Naive thymus-derived CD4-positive, alpha-beta T cell (primary cell): ENCODE data around the gene BRF1. TPM values are rescaled to one million over a fixed set of nuclear protein-coding genes. Genes with fewer than 3 reads are reported as not detected.
A peak's percentile ranks its signal among the peaks of the same experiment; 100 is the strongest.

ENCODE experiments used
- ATAC-seq: fragments of 150-1000 bp; cut with Tn5 transposase; 2 replicates; pipeline ENCODE4 v1.10.0; 2021; ENCODE audit warnings: mild to moderate bottlenecking, moderate library complexity
- CTCF ChIA-PET: fragments of 350-600 bp; sonication (Branson Sonifier 250); formaldehyde crosslinking; loops from one replicate; lab custom pipeline; 2021; ENCODE audit warnings: antibody characterized with exemption; lab: Charles Lee
- POLR2A ChIA-PET: fragments of 350-600 bp; sonication (Branson Sonifier 250); formaldehyde crosslinking; loops from one replicate; lab custom pipeline; 2021; ENCODE audit warnings: antibody characterized with exemption, inconsistent platforms; lab: Charles Lee
- DNase-seq, 9 donors: peaks; one replicate each; pipeline versions ENCODE4 v3.0.0 to v3.0.0-alpha.2; 2020 to 2022; ENCODE audit warnings: mixed read lengths in 1 of 9
- H3K27ac ChIP-seq: one replicate; pipeline ENCODE4 v1.7.0; 2013; ENCODE audit warnings: mild to moderate bottlenecking, low read depth, low read length, moderate library complexity
- H3K27me3 ChIP-seq, 2 donors: one replicate each; pipeline ENCODE4 v1.7.0; 2013; ENCODE audit warnings: low read length in 2 of 2, mild to moderate bottlenecking in 2 of 2, moderate library complexity in 2 of 2; ENCODE audit not compliant: control insufficient read depth in 2 of 2, insufficient read depth in 2 of 2
- H3K36me3 ChIP-seq, 3 experiments: 1 replicate in 2 of 3; 2 replicates in 1 of 3; pipeline ENCODE4 v1.7.0; 2013; ENCODE audit warnings: low read length in 3 of 3, mild to moderate bottlenecking in 3 of 3, moderate library complexity in 1 of 3; ENCODE audit not compliant: insufficient read depth in 3 of 3, control insufficient read depth in 2 of 3
- H3K4me1 ChIP-seq, 2 donors: one replicate each; pipeline ENCODE4 v1.7.0; 2013; ENCODE audit warnings: low read length in 2 of 2, mild to moderate bottlenecking in 2 of 2, moderate library complexity in 1 of 2; ENCODE audit not compliant: control insufficient read depth in 2 of 2, insufficient read depth in 2 of 2
- H3K4me3 ChIP-seq: 2 replicates; pipeline ENCODE4 v1.7.0; 2013; ENCODE audit warnings: mild to moderate bottlenecking, low read length
- H3K9me3 ChIP-seq, 3 experiments: 1 replicate in 2 of 3; 2 replicates in 1 of 3; pipeline ENCODE4 v1.7.0; 2013; ENCODE audit warnings: low read length in 3 of 3; ENCODE audit not compliant: control insufficient read depth in 2 of 3
- H3K27ac Mint-ChIP-seq, 9 donors: one replicate each; pipeline ENCODE4 v1.8.0; 2020 to 2022; ENCODE audit warnings: mixed read lengths in 9 of 9, mild to moderate bottlenecking in 8 of 9, moderate library complexity in 5 of 9, inconsistent platforms in 2 of 9
- H3K27me3 Mint-ChIP-seq, 5 donors: one replicate each; pipeline ENCODE4 v1.8.0; 2021 to 2022; ENCODE audit warnings: mixed read lengths in 5 of 5, mild to moderate bottlenecking in 1 of 5
- H3K36me3 Mint-ChIP-seq, 5 donors: one replicate each; pipeline ENCODE4 v1.8.0; 2020 to 2022; ENCODE audit warnings: mixed read lengths in 5 of 5, mild to moderate bottlenecking in 3 of 5, inconsistent platforms in 1 of 5
- H3K4me1 Mint-ChIP-seq, 7 donors: one replicate each; pipeline ENCODE4 v1.8.0; 2020 to 2022; ENCODE audit warnings: mixed read lengths in 7 of 7, mild to moderate bottlenecking in 3 of 7, inconsistent platforms in 1 of 7
- H3K4me3 Mint-ChIP-seq, 10 donors: one replicate each; pipeline ENCODE4 v1.8.0; 2020 to 2022; ENCODE audit warnings: mild to moderate bottlenecking in 10 of 10, mixed read lengths in 10 of 10, moderate library complexity in 6 of 10, inconsistent platforms in 2 of 10
- H3K9me3 Mint-ChIP-seq, 11 donors: one replicate each; pipeline ENCODE4 v1.8.0; 2020 to 2022; ENCODE audit warnings: mixed read lengths in 11 of 11, mild to moderate bottlenecking in 4 of 11, inconsistent platforms in 1 of 11, moderate library complexity in 1 of 11
- intact Hi-C, 2 donors: fragments of 100-400 bp; cut with micrococcal nuclease; formaldehyde crosslinking; loops; one replicate each; pipeline ENCODE4 v1.15.1; 2023
- polyA plus RNA-seq, 2 donors: library from polyadenylated mRNA; unstranded; fragments of 300-500 nt; fragmentation: Illumina TruSeq; gene quantifications; one replicate each; pipeline ENCODE4 v1.2.3, GENCODE V29; 2021
- total RNA-seq, 6 experiments: library from RNA in 5 of 6; stranded (reverse) in 5 of 6; gene quantifications; 1 replicate in 5 of 6; 2 replicates in 1 of 6; pipeline ENCODE4 v1.2.3 and lab custom pipeline; 2021 to 2026

Gene BRF1
- total and polyA plus RNA-seq, 7 experiments from 2014 or later: 7.1 to 75.7 (median 60.2) TPM

- CTCF ChIA-PET: no interaction called here
- Mint-ChIP-seq H3K9me3 (peaks cover 0 to under 1% (median 0%) of the 10 kb centered on the region in 11 donors), H3K27ac (peak overlapping the region in 1 of 9 donors; percentile 31), H3K4me1 (peaks cover 0 to 4% (median 1%) of the 10 kb centered on the region in 7 donors), H3K36me3 (peaks cover 6 to 38% (median 9%) of the 10 kb centered on the region in 5 donors), H3K27me3 (no peaks in the 10 kb centered on the region), H3K4me3 (no peak overlapping the region)
- Histone ChIP-seq H3K9me3 (no peaks in the 10 kb centered on the region), H3K27me3 (no peaks in the 10 kb centered on the region), H3K36me3 (peaks cover 0 to 87% (median 12%) of the 10 kb centered on the region in 3 experiments), H3K4me3 (no peak overlapping the region), H3K27ac (no peak overlapping the region), H3K4me1 (no peaks in the 10 kb centered on the region)
- POLR2A ChIA-PET: no interaction called here
- DNase-seq (no peak), ATAC-seq (no peak)
- intact Hi-C loops: no loop called here
Measured at GRCh38 chr14:105220699-105221597, 79.9 kb downstream of the BRF1 start.

- intact Hi-C loops: no loop called here
Measured at GRCh38 chr14:105219753-105220152, 81.0 kb downstream of the BRF1 start.

GRCh38 chr14:105219043-105219612 is 81.7 kb downstream of the BRF1 start:
- no peak for DNase-seq
- Mint-ChIP-seq H3K27me3 (no peaks in the 10 kb centered on the region), H3K27ac (no peak overlapping the region), H3K4me3 (no peak overlapping the region), H3K36me3 (peaks cover 7 to 49% (median 16%) of the 10 kb centered on the region in 5 donors), H3K9me3 (peaks cover 0 to 7% (median 0%) of the 10 kb centered on the region in 11 donors), H3K4me1 (peaks cover 0 to 10% (median 3%) of the 10 kb centered on the region in 7 donors)
- Histone ChIP-seq H3K36me3 (peaks cover 0 to 81% (median 12%) of the 10 kb centered on the region in 3 experiments), H3K27ac (no peak overlapping the region), H3K4me3 (no peak overlapping the region), H3K4me1 (no peaks in the 10 kb centered on the region), H3K27me3 (no peaks in the 10 kb centered on the region), H3K9me3 (no peaks in the 10 kb centered on the region)
- CTCF ChIA-PET: no interaction called here
- intact Hi-C loops: no loop called here
- POLR2A ChIA-PET: no interaction called here
- no peak for ATAC-seq

More at GRCh38 chr14:105219753-105220152, 81.0 kb downstream of the BRF1 start:
- ChIA-PET POLR2A (no interaction called here), CTCF (interaction anchor here (0.7 kb wide), 1 partner anchor 153 kb away, joined by 3 read pairs; no protein-coding TSS in a partner anchor)
- Histone ChIP-seq H3K4me1 (no peaks in the 10 kb centered on the region), H3K4me3 (no peak overlapping the region), H3K9me3 (no peaks in the 10 kb centered on the region), H3K27me3 (no peaks in the 10 kb centered on the region), H3K27ac (no peak overlapping the region), H3K36me3 (peaks cover 0 to 81% (median 12%) of the 10 kb centered on the region in 3 experiments)
- H3K27me3 Mint-ChIP-seq: no peaks in the 10 kb centered on the region
- ATAC-seq: no peak
- peaks cover 0 to 7% (median 0%) of the 10 kb centered on the region in 11 donors for H3K9me3 Mint-ChIP-seq
- H3K36me3 Mint-ChIP-seq: peaks cover 7 to 49% (median 16%) of the 10 kb centered on the region in 5 donors
- no peak for DNase-seq
- no peak overlapping the region for H3K27ac Mint-ChIP-seq
- H3K4me3 Mint-ChIP-seq: no peak overlapping the region
- peaks cover 0 to 10% (median 3%) of the 10 kb centered on the region in 7 donors for H3K4me1 Mint-ChIP-seq

- Mint-ChIP-seq H3K36me3 (peaks cover 7 to 44% (median 16%) of the 10 kb centered on the region in 5 donors), H3K4me3 (no peak overlapping the region), H3K27ac (no peak overlapping the region), H3K4me1 (peaks cover 0 to 10% (median 3%) of the 10 kb centered on the region in 7 donors), H3K27me3 (no peaks in the 10 kb centered on the region), H3K9me3 (peaks cover 0 to 7% (median 0%) of the 10 kb centered on the region in 11 donors)
- Histone ChIP-seq H3K9me3 (no peaks in the 10 kb centered on the region), H3K4me3 (no peak overlapping the region), H3K36me3 (peaks cover 0 to 82% (median 12%) of the 10 kb centered on the region in 3 experiments), H3K27ac (no peak overlapping the region), H3K4me1 (no peaks in the 10 kb centered on the region), H3K27me3 (no peaks in the 10 kb centered on the region)
- POLR2A ChIA-PET: no interaction called here
- CTCF ChIA-PET: no interaction called here
- intact Hi-C loops: no loop called here
- ATAC-seq (no peak), DNase-seq (no peak)
Measured at GRCh38 chr14:105218611-105219010, 82.2 kb downstream of the BRF1 start.

- POLR2A ChIA-PET: no interaction called here
- Mint-ChIP-seq H3K27ac (no peak overlapping the region), H3K9me3 (peaks cover 0 to 7% (median 0%) of the 10 kb centered on the region in 11 donors), H3K4me1 (peaks cover 0 to 10% (median 3%) of the 10 kb centered on the region in 7 donors), H3K36me3 (peaks cover 5 to 36% (median 11%) of the 10 kb centered on the region in 5 donors), H3K4me3 (no peak overlapping the region), H3K27me3 (no peaks in the 10 kb centered on the region)
- Histone ChIP-seq H3K36me3 (peaks cover 0 to 82% (median 12%) of the 10 kb centered on the region in 3 experiments), H3K4me1 (no peaks in the 10 kb centered on the region), H3K4me3 (no peak overlapping the region), H3K27ac (no peak overlapping the region), H3K9me3 (no peaks in the 10 kb centered on the region), H3K27me3 (no peaks in the 10 kb centered on the region)
- ATAC-seq: no peak
- intact Hi-C loops: no loop called here
- CTCF ChIA-PET: no interaction called here
- DNase-seq: no peak
Measured at GRCh38 chr14:105217774-105218173, 83.0 kb downstream of the BRF1 start.

- no peaks in the 10 kb centered on the region for H3K4me1 ChIP-seq
- no peaks in the 10 kb centered on the region for H3K9me3 ChIP-seq
- H3K4me3 ChIP-seq: no peak overlapping the region
- no peak for DNase-seq
- peaks cover 0 to 7% (median 0%) of the 10 kb centered on the region in 11 donors for H3K9me3 Mint-ChIP-seq
- H3K27me3 ChIP-seq: no peaks in the 10 kb centered on the region
- POLR2A ChIA-PET: no interaction called here
- peaks cover 0 to 29% (median 7%) of the 10 kb centered on the region in 5 donors for H3K36me3 Mint-ChIP-seq
- ATAC-seq: no peak
- peaks cover 0 to 85% (median 12%) of the 10 kb centered on the region in 3 experiments for H3K36me3 ChIP-seq
- H3K4me1 Mint-ChIP-seq: peaks cover 0 to 10% (median 0%) of the 10 kb centered on the region in 7 donors
- intact Hi-C loops: no loop called here
- no peak overlapping the region for H3K4me3 Mint-ChIP-seq
- CTCF ChIA-PET: interaction anchor here (0.7 kb wide), 1 partner anchor 907 kb away, joined by 3 read pairs; no protein-coding TSS in a partner anchor
- no peak overlapping the region for H3K27ac ChIP-seq
- H3K27me3 Mint-ChIP-seq: no peaks in the 10 kb centered on the region
- H3K27ac Mint-ChIP-seq: no peak overlapping the region
Measured at GRCh38 chr14:105216490-105217247, 84.1 kb downstream of the BRF1 start.
